Stomach (tissue), 4 donors: ENCODE results near the gene ZNF513.

Experiments used
- CTCF ChIP-seq, 7 experiments: fragments of 450-650 bp in 4 of 7; fragments of 200-600 bp in 3 of 7; sonication (generic) in 3 of 7; IDR thresholded peaks; one replicate each; pipeline ENCODE4 v1.5.1; 2016 to 2019; ENCODE audit warnings: antibody characterized with exemption in 7 of 7, control low read depth in 2 of 7, mild to moderate bottlenecking in 1 of 7
- EP300 ChIP-seq: sonication (generic); formaldehyde crosslinking; IDR thresholded peaks from one replicate; pipeline ENCODE4 v1.6.1; 2017; ENCODE audit warnings: antibody characterized with exemption
- POLR2A ChIP-seq, 4 donors: fragments of 450-650 bp; IDR thresholded peaks; one replicate each; pipeline ENCODE4 v1.6.1; 2016; ENCODE audit warnings: antibody characterized with exemption in 4 of 4, control low read depth in 2 of 4, mild to moderate bottlenecking in 1 of 4, moderate library complexity in 1 of 4
- POLR2AphosphoS5 ChIP-seq, 3 donors: sonication (generic); formaldehyde crosslinking; IDR thresholded peaks; one replicate each; pipeline ENCODE4 v1.6.1; 2016; ENCODE audit warnings: antibody characterized with exemption in 3 of 3

DNA sequence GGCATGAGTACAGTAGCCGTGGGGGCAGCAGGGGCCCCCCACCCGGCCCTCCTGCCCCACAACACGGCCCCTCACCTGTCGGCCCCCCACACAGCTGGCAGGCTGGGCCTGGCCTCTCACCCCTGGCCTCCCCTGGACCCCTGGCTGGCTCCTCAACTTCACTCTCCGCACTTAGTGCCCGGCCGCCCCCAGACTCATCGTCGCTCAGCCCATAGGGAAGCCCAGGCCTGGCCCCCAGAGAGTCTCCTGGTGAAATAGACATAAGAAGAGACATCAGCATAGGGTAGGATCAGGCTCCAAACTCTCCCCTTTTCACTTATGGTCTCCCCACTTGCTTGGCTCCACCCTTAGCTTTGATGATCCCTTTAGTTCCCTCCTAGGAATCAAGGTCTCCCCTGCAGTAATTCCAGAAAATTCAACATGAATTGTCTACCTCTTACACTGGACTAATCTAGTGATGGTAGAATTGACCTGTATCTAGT is 1.7 kb downstream of the ZNF513 start:
- TF ChIP-seq CTCF (IDR thresholded peaks at IDR 0.05) (no peak), POLR2AphosphoS5 (IDR thresholded peaks at IDR 0.05) (no peak), POLR2A (IDR thresholded peaks at IDR 0.05) (no peak), EP300 (no peak)
